ENCODE data around the gene FOXJ1. TPM values are rescaled to one million over a fixed set of nuclear protein-coding genes. Genes with fewer than 3 reads are reported as not detected.

FOXJ1 gene
- total RNA-seq, 4 donors from 2014 or later, result 1.1 to 6.5 (median 5.7) TPM

DNA sequence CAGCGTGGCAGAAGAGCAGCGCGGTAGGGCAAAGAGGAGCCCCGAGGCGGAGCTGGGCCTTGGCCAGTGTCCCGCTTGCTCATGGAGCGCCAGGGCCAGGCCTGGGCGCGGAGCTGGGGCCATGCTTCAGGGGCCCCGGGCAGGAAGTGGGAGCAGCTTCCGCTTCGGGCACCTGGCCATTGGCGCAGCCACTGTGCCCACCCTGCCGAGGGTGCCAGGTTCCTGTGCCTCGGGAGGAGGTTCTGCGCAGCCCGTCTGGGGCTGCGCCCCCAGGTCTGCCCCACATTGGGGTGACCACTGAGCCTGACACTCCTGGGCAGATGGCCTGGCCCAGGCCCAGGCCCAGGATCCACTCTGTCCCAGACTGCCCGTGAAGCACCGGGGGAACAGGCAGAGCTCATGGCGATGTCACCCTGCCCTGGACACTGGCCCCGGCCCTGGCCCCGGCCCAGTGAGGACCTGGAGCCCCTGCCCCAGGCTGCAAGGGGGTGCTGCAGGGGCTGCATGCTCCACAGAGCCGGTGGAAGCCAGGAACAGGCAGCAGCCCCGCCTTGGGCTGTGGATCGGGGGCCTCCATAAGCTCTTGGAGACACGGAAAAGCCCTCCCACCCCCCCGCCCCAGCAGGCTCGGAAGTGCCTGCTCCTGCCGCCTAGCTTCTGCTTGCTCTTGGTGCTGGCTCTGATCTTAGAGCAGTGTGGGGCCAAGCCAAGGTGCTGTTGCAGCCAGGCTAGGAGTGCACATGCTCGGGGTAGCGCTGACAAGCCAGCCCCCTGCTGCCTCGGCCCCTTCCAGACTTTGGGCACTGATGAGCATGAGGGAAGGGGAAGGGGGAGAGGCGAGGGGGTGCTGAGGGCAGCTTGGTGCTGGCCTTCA lies 35.9 kb upstream of the FOXJ1 start:
- H3K9me3 ChIP-seq, result no peaks in the 10 kb centered on the region
- no peaks in the 10 kb centered on the region for H3K36me3 ChIP-seq
- intact Hi-C loops (cut with DNase I), result no loop called here
- WGBS, 2 donors, result 92 to 96% methylated on average over 12 to 14 of the region's 34 CpGs
- no peaks in the 10 kb centered on the region for H3K4me1 ChIP-seq
- H3K27me3 ChIP-seq, result no peaks in the 10 kb centered on the region
- no peak for DNase-seq
- TF ChIP-seq POLR2A (IDR thresholded peaks at IDR 0.05), result no peak
- TF ChIP-seq, protein P1, sequence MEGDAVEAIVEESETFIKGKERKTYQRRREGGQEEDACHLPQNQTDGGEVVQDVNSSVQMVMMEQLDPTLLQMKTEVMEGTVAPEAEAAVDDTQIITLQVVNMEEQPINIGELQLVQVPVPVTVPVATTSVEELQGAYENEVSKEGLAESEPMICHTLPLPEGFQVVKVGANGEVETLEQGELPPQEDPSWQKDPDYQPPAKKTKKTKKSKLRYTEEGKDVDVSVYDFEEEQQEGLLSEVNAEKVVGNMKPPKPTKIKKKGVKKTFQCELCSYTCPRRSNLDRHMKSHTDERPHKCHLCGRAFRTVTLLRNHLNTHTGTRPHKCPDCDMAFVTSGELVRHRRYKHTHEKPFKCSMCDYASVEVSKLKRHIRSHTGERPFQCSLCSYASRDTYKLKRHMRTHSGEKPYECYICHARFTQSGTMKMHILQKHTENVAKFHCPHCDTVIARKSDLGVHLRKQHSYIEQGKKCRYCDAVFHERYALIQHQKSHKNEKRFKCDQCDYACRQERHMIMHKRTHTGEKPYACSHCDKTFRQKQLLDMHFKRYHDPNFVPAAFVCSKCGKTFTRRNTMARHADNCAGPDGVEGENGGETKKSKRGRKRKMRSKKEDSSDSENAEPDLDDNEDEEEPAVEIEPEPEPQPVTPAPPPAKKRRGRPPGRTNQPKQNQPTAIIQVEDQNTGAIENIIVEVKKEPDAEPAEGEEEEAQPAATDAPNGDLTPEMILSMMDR (IDR thresholded peaks at IDR 0.05), result no peak
- H3K27ac ChIP-seq, result no peak overlapping the region
- H3K4me3 ChIP-seq (replicated peaks in 1 of 3), result no peak overlapping the region

DNA sequence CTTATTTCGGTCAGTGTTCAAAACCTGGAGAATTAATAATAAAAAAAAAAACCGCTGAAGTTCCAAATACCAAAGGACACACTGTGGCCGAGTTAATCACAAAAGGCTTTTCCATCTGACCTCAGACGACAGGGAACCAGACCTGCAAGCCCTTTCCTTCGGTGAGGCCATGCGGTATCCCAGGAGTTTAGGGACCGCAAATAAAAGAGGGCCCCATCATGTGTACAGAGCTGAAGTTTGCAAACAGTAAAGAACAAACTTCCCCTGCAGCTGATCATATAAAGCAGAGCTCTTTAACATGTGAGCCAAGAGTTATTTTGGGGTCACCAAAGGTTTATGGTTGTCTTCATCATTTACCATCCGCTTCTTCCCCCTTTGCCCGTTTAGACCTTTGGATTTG lies 33.0 kb upstream of the FOXJ1 start:
- Histone ChIP-seq H3K4me3 (replicated peaks in 1 of 3) (no peak overlapping the region), H3K9me3 (no peaks in the 10 kb centered on the region), H3K27ac (no peak overlapping the region), H3K4me1 (no peaks in the 10 kb centered on the region), H3K27me3 (no peaks in the 10 kb centered on the region), H3K36me3 (no peaks in the 10 kb centered on the region)
- DNase-seq, result no peak
- intact Hi-C loops (cut with DNase I), result no loop called here
- 77 to 86% methylated on average over 9 of the region's 9 CpGs for WGBS, 2 donors
- TF ChIP-seq, protein P1 (IDR thresholded peaks at IDR 0.05), result no peak
- TF ChIP-seq POLR2A (IDR thresholded peaks at IDR 0.05), result no peak

GRCh38 chr17:76173474-76173873 lies 32.4 kb upstream of the FOXJ1 start:
- intact Hi-C loops (cut with DNase I), result no loop called here
- WGBS, 2 donors, result 85 to 94% methylated on average over 11 of the region's 11 CpGs
- DNase-seq, result no peak
- Histone ChIP-seq H3K4me1 (no peaks in the 10 kb centered on the region), H3K27me3 (no peaks in the 10 kb centered on the region), H3K36me3 (no peaks in the 10 kb centered on the region), H3K4me3 (replicated peaks in 1 of 3) (no peak overlapping the region), H3K27ac (no peak overlapping the region), H3K9me3 (no peaks in the 10 kb centered on the region)
- TF ChIP-seq, protein P1 (IDR thresholded peaks at IDR 0.05), result no peak
- no peak for TF ChIP-seq POLR2A (IDR thresholded peaks at IDR 0.05)

GRCh38 chr17:76171706-76172105 lies 30.7 kb upstream of the FOXJ1 start:
- Histone ChIP-seq H3K27me3 (no peaks in the 10 kb centered on the region), H3K4me3 (replicated peaks in 1 of 3) (no peak overlapping the region), H3K36me3 (no peaks in the 10 kb centered on the region), H3K4me1 (no peaks in the 10 kb centered on the region), H3K27ac (no peak overlapping the region), H3K9me3 (no peaks in the 10 kb centered on the region)
- intact Hi-C loops (cut with DNase I), result no loop called here
- WGBS, 2 donors, result 87 to 89% methylated on average over 4 of the region's 4 CpGs
- DNase-seq, result no peak
- TF ChIP-seq, protein P1 (IDR thresholded peaks at IDR 0.05), result no peak
- no peak for TF ChIP-seq POLR2A (IDR thresholded peaks at IDR 0.05)

- no peaks in the 10 kb centered on the region for H3K9me3 ChIP-seq
- WGBS, 2 donors, result 100% methylated on average over 1 of the region's 1 CpG
- H3K4me1 ChIP-seq, result no peaks in the 10 kb centered on the region
- DNase-seq, result no peak
- H3K36me3 ChIP-seq, result no peaks in the 10 kb centered on the region
- no peaks in the 10 kb centered on the region for H3K27me3 ChIP-seq
- H3K27ac ChIP-seq, result no peak overlapping the region
- intact Hi-C loops (cut with DNase I), result no loop called here
- no peak for TF ChIP-seq POLR2A (IDR thresholded peaks at IDR 0.05)
- TF ChIP-seq, protein P1 (IDR thresholded peaks at IDR 0.05), result no peak
- no peak overlapping the region for H3K4me3 ChIP-seq (replicated peaks in 1 of 3)
Measured at GRCh38 chr17:76170114-76170513, 29.1 kb upstream of the FOXJ1 start.

All from thyroid gland (tissue), 4 donors.